ENCODE measurements around the gene OARD1.

DNA sequence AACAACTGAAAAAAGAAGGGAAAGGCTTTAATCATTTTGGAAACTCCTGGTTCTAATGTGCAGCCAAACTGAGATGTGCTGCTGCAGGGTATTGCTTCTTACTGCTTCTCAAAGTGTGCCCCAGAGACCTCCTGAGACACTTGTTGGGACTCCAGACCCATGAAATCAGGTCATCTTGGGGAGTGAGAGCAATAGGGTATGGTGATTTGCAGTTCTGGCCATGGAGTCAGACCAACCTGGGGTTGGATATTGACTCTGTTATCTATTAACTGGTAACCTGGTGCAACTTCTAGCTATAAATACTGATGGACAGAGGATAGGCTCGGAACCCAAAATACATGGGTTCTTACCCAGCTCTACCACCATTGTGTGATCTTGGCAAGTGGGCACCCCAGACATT, 26.1 kb downstream of the OARD1 start:
- TF ChIP-seq, protein P1, sequence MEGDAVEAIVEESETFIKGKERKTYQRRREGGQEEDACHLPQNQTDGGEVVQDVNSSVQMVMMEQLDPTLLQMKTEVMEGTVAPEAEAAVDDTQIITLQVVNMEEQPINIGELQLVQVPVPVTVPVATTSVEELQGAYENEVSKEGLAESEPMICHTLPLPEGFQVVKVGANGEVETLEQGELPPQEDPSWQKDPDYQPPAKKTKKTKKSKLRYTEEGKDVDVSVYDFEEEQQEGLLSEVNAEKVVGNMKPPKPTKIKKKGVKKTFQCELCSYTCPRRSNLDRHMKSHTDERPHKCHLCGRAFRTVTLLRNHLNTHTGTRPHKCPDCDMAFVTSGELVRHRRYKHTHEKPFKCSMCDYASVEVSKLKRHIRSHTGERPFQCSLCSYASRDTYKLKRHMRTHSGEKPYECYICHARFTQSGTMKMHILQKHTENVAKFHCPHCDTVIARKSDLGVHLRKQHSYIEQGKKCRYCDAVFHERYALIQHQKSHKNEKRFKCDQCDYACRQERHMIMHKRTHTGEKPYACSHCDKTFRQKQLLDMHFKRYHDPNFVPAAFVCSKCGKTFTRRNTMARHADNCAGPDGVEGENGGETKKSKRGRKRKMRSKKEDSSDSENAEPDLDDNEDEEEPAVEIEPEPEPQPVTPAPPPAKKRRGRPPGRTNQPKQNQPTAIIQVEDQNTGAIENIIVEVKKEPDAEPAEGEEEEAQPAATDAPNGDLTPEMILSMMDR (IDR thresholded peaks at IDR 0.05; ENCODE audit: control extremely low read depth in 1 of 3, insufficient read depth in 1 of 3, low read depth in 1 of 3, low read length in 3 of 3), result no peak
- TF ChIP-seq, protein P2, sequence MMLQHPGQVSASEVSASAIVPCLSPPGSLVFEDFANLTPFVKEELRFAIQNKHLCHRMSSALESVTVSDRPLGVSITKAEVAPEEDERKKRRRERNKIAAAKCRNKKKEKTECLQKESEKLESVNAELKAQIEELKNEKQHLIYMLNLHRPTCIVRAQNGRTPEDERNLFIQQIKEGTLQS (IDR thresholded peaks at IDR 0.05; ENCODE audit: insufficient read depth, low read depth, low read length), result no peak
- TF ChIP-seq, protein P3, sequence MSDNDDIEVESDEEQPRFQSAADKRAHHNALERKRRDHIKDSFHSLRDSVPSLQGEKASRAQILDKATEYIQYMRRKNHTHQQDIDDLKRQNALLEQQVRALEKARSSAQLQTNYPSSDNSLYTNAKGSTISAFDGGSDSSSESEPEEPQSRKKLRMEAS (IDR thresholded peaks at IDR 0.05), result no peak
- TF ChIP-seq PHF8 (conservative IDR thresholded peaks at IDR 0.05; ENCODE audit: low read depth, low read length) (no peak), CBX5 (IDR thresholded peaks at IDR 0.05; ENCODE audit: low read depth, low read length) (no peak), KDM5A (IDR thresholded peaks at IDR 0.05; ENCODE audit: low read length) (no peak), TEAD4 (IDR thresholded peaks at IDR 0.05; ENCODE audit: low read depth, low read length) (no peak), EGR1 (IDR thresholded peaks at IDR 0.05; ENCODE audit: borderline replicate concordance, low read depth, low read length) (no peak), SIX5 (IDR thresholded peaks at IDR 0.05; ENCODE audit: low read depth, low read length) (no peak), MAFK (IDR thresholded peaks at IDR 0.05; ENCODE audit: low read depth, low read length) (no peak), SP1 (IDR thresholded peaks at IDR 0.05; ENCODE audit: low read depth, low read length) (no peak), POLR2A (IDR thresholded peaks at IDR 0.05; ENCODE audit: control extremely low read depth in 1 of 2, low read depth in 2 of 2, low read length in 2 of 2) (no peak), RBBP5 (IDR thresholded peaks at IDR 0.05; ENCODE audit: borderline replicate concordance, low read depth, low read length) (no peak)
